Measurements from ENCODE around the gene LCTL.

- TF ChIP-seq CTCF (conservative IDR thresholded peaks at IDR 0.05 in 1 of 2, IDR thresholded peaks at IDR 0.05 in 1 of 2; ENCODE audit: extremely low read depth in 1 of 2, insufficient read depth in 1 of 2, low read depth in 1 of 2, low read length in 2 of 2): no peak
- TF ChIP-seq EZH2 (IDR thresholded peaks at IDR 0.05; ENCODE audit: borderline replicate concordance, low read length): no peak
Observed at GRCh38 chr15:66595931-66596545, 30.2 kb upstream of the LCTL start.

All from mammary epithelial cell (primary cell).